H1 (cell line): ENCODE data around the gene TXLNB. TPM values are rescaled to one million over a fixed set of nuclear protein-coding genes. Genes with fewer than 3 reads are reported as not detected.
A peak's percentile ranks its signal among the peaks of the same experiment; 100 is the strongest.

Experiments used
- CTCF ChIA-PET: fragments of 300-600 bp; sonication (Branson Sonifier 250); formaldehyde crosslinking; loops from one replicate; lab custom pipeline; 2021; ENCODE audit not compliant: partially characterized antibody; lab: Charles Lee
- POLR2A ChIA-PET: fragments of 300-600 bp; sonication (Branson Sonifier 250); formaldehyde crosslinking; loops from one replicate; lab custom pipeline; 2021; ENCODE audit warnings: inconsistent platforms; ENCODE audit not compliant: partially characterized antibody; lab: Charles Lee
- DNase-seq, 2 experiments: peaks; one replicate each; pipeline versions ENCODE4 v3.0.0 to v3.0.0-alpha.2; 2010 to 2022; ENCODE audit warnings: low spot score in 2 of 2, low read depth in 1 of 2, mixed read lengths in 1 of 2
- FAIRE-seq: peaks from 2 replicates; lab custom pipeline; 2011; peaks lifted over from hg19 to GRCh38; lab: Jason Lieb, UNC
- H2AFZ ChIP-seq: 2 replicates; pipeline ENCODE4 v1.8.1; 2012; ENCODE audit warnings: low read length, inconsistent platforms
- H2AK5ac ChIP-seq: 2 replicates; pipeline ENCODE4 v1.6.1; 2013; ENCODE audit warnings: low read depth, low read length
- H2BK120ac ChIP-seq: replicated peaks from 2 replicates; pipeline ENCODE3; 2013; ENCODE audit warnings: low read depth, low read length, inconsistent platforms
- H2BK12ac ChIP-seq: 2 replicates; pipeline ENCODE4 v1.6.1; 2013; ENCODE audit warnings: low read depth, low read length
- H2BK15ac ChIP-seq: 2 replicates; pipeline ENCODE4 v1.6.1; 2013; ENCODE audit warnings: low read length
- H2BK20ac ChIP-seq: 2 replicates; pipeline ENCODE4 v1.6.1; 2013; ENCODE audit warnings: low read length
- H2BK5ac ChIP-seq: 2 replicates; pipeline ENCODE4 v1.6.1; 2013; ENCODE audit warnings: low read depth, low read length
- H3K14ac ChIP-seq: 2 replicates; pipeline ENCODE4 v1.6.1; 2013; ENCODE audit warnings: inconsistent platforms; ENCODE audit not compliant: insufficient read length
- H3K18ac ChIP-seq: 2 replicates; pipeline ENCODE4 v1.6.1; 2013; ENCODE audit warnings: low read length; ENCODE audit errors: extremely low read depth
- H3K23ac ChIP-seq: 2 replicates; pipeline ENCODE4 v1.6.1; 2013; ENCODE audit warnings: inconsistent platforms; ENCODE audit not compliant: insufficient read length
- H3K23me2 ChIP-seq: 2 replicates; pipeline ENCODE4 v1.6.1; 2013; ENCODE audit warnings: low read depth, low read length
- H3K27ac ChIP-seq: 2 replicates; pipeline ENCODE4 v1.6.1; 2011; ENCODE audit warnings: low read depth, low read length, inconsistent platforms
- H3K27me3 ChIP-seq, 4 experiments: replicated peaks in 1 of 4; 1 replicate in 1 of 4; 2 replicates in 3 of 4; pipeline versions ENCODE4 v1.6.1 to v1.8.1; 2011 to 2013; ENCODE audit warnings: low read length in 3 of 4, mild to moderate bottlenecking in 3 of 4, inconsistent platforms in 2 of 4, mixed read lengths in 2 of 4, moderate library complexity in 1 of 4; ENCODE audit not compliant: control insufficient read depth in 3 of 4, insufficient read depth in 3 of 4; ENCODE audit errors: extremely low read depth in 1 of 4
- H3K36me3 ChIP-seq, 4 experiments: 2 replicates each; pipeline versions ENCODE4 v1.6.1 to v1.8.1; 2011 to 2013; ENCODE audit warnings: mild to moderate bottlenecking in 4 of 4, low read length in 3 of 4, moderate library complexity in 2 of 4, control low read depth in 1 of 4, inconsistent platforms in 1 of 4; ENCODE audit not compliant: insufficient read depth in 4 of 4, control insufficient read depth in 2 of 4
- H3K4ac ChIP-seq: replicated peaks from 2 replicates; pipeline ENCODE3; 2013; ENCODE audit warnings: low read length, low read depth, mixed read lengths, inconsistent platforms; ENCODE audit not compliant: insufficient read length
- H3K4me1 ChIP-seq, 4 experiments: replicated peaks in 1 of 4; 1 replicate in 1 of 4; 2 replicates in 3 of 4; pipeline versions ENCODE4 v1.6.1 to v1.8.1; 2011 to 2013; ENCODE audit warnings: low read length in 3 of 4, inconsistent platforms in 2 of 4, mixed read lengths in 1 of 4; ENCODE audit not compliant: insufficient read depth in 4 of 4, control insufficient read depth in 3 of 4
- H3K4me2 ChIP-seq, 2 experiments: 2 replicates each; pipeline versions ENCODE4 v1.6.1 to v1.8.1; 2011 to 2013; ENCODE audit warnings: low read depth in 2 of 2, low read length in 2 of 2, control low read depth in 1 of 2, inconsistent platforms in 1 of 2, mild to moderate bottlenecking in 1 of 2; ENCODE audit not compliant: insufficient read depth in 1 of 2
- H3K4me3 ChIP-seq, 4 experiments: fragments of 200-600, 300-600 bp in 1 of 4; sonication (generic), shearing (Covaris generic), sonication (Bioruptor Twin) in 1 of 4; 2 replicates each; pipeline versions ENCODE4 v1.5.1 to v1.8.1; 2011 to 2016; ENCODE audit warnings: low read length in 4 of 4, low read depth in 3 of 4, control low read depth in 2 of 4, inconsistent platforms in 2 of 4, mild to moderate bottlenecking in 2 of 4, mixed read lengths in 1 of 4, moderate library complexity in 1 of 4; ENCODE audit not compliant: insufficient read depth in 2 of 4; ENCODE audit errors: extremely low read depth in 1 of 4
- H3K56ac ChIP-seq: replicated peaks from 2 replicates; pipeline ENCODE3; 2013; ENCODE audit warnings: low read depth, mild to moderate bottlenecking, mixed read lengths, low read length, inconsistent platforms; ENCODE audit not compliant: insufficient read length
- H3K79me1 ChIP-seq: 2 replicates; pipeline ENCODE4 v1.6.1; 2013; ENCODE audit warnings: low read depth, low read length, control low read depth
- H3K79me2 ChIP-seq, 2 experiments: 2 replicates each; pipeline versions ENCODE4 v1.6.1 to v1.8.1; 2012 to 2013; ENCODE audit warnings: low read length in 2 of 2, mild to moderate bottlenecking in 2 of 2, inconsistent platforms in 1 of 2; ENCODE audit not compliant: insufficient read depth in 2 of 2, control insufficient read depth in 1 of 2
- H3K9ac ChIP-seq, 4 experiments: replicated peaks in 1 of 4; 1 replicate in 1 of 4; 2 replicates in 3 of 4; pipeline versions ENCODE4 v1.6.1 to v1.8.1; 2011 to 2013; ENCODE audit warnings: low read depth in 3 of 4, low read length in 3 of 4, control low read depth in 2 of 4, mild to moderate bottlenecking in 2 of 4, moderate library complexity in 2 of 4, inconsistent platforms in 1 of 4; ENCODE audit errors: extremely low read depth in 1 of 4
- H3K9me3 ChIP-seq, 2 experiments: 2 replicates each; pipeline versions ENCODE4 v1.6.1 to v1.8.1; 2012 to 2013; ENCODE audit warnings: mild to moderate bottlenecking in 2 of 2, moderate library complexity in 2 of 2, control low read depth in 1 of 2, inconsistent platforms in 1 of 2, low read depth in 1 of 2, low read length in 1 of 2, mixed read lengths in 1 of 2; ENCODE audit not compliant: insufficient read depth in 2 of 2
- H4K20me1 ChIP-seq, 2 experiments: replicated peaks in 1 of 2; 2 replicates each; pipeline versions ENCODE3 to v1.8.1; 2011 to 2013; ENCODE audit warnings: inconsistent platforms in 2 of 2, low read length in 2 of 2, mild to moderate bottlenecking in 1 of 2; ENCODE audit not compliant: insufficient read depth in 2 of 2, control insufficient read depth in 1 of 2
- H4K5ac ChIP-seq: 2 replicates; pipeline ENCODE4 v1.6.1; 2013; ENCODE audit warnings: low read length, low read depth, mixed read lengths, inconsistent platforms; ENCODE audit not compliant: insufficient read length
- H4K8ac ChIP-seq: 2 replicates; pipeline ENCODE4 v1.8.0; 2013; ENCODE audit warnings: mild to moderate bottlenecking, moderate library complexity, low read length, inconsistent platforms; ENCODE audit not compliant: insufficient read depth; ENCODE audit errors: extremely low read depth
- H4K91ac ChIP-seq: replicated peaks from 2 replicates; pipeline ENCODE3; 2013; ENCODE audit warnings: low read length, mixed read lengths, inconsistent platforms; ENCODE audit not compliant: insufficient read length
- BRCA1 ChIP-seq: IDR thresholded peaks from 2 replicates; pipeline ENCODE4 v1.6.1; 2012; ENCODE audit warnings: low read depth, low read length, improper control_type of control experiment
- MAX ChIP-seq: IDR thresholded peaks from 2 replicates; pipeline ENCODE4 v1.6.1; 2012; ENCODE audit warnings: inconsistent platforms
- NRF1 ChIP-seq: IDR thresholded peaks from 2 replicates; pipeline ENCODE4 v1.6.1; 2011; ENCODE audit warnings: mild to moderate bottlenecking, low read depth, low read length, improper control_type of control experiment
- POU5F1 ChIP-seq: IDR thresholded peaks from 2 replicates; pipeline ENCODE4 v1.6.1; 2011; ENCODE audit warnings: low read depth, mild to moderate bottlenecking, low read length, moderate library complexity
- RAD21 ChIP-seq, 2 experiments: IDR thresholded peaks in 1 of 2; conservative IDR thresholded peaks in 1 of 2; 2 replicates each; pipeline ENCODE4 v1.6.1; 2011; ENCODE audit warnings: low read depth in 2 of 2, low read length in 2 of 2, improper control_type of control experiment in 1 of 2, inconsistent platforms in 1 of 2, mild to moderate bottlenecking in 1 of 2, moderate library complexity in 1 of 2
- RBBP5 ChIP-seq: IDR thresholded peaks from 2 replicates; pipeline ENCODE4 v1.7.1; 2012; ENCODE audit warnings: low read depth, mild to moderate bottlenecking, inconsistent platforms, low read length, moderate library complexity, borderline replicate concordance
- SIRT6 ChIP-seq: IDR thresholded peaks from one replicate; pipeline ENCODE4 v1.7.1; 2012; ENCODE audit warnings: low read length, inconsistent platforms
- WGBS, 2 experiments: shearing (Covaris generic) in 1 of 2; methylation state at CpG; one replicate each; pipeline versions ENCODE4 v1.1.6 to v1.1.7; 2013 to 2015; ENCODE audit warnings: low lambda C conversion rate in 2 of 2, mixed read lengths in 2 of 2, inconsistent platforms in 1 of 2, low coverage in 1 of 2, missing lambda C conversion rate in 1 of 2; ENCODE audit not compliant: insufficient replicate concordance in 2 of 2, insufficient coverage in 1 of 2, insufficient read length in 1 of 2; ENCODE audit errors: extremely low coverage in 1 of 2, missing lambda C conversion rate in 1 of 2; 5-methylcytosine and 5-hydroxymethylcytosine counted together
- polyA plus RNA-seq, 7 experiments: library from polyadenylated mRNA; depleted of rRNA in 3 of 7; stranded (reverse) in 5 of 7; unstranded in 2 of 7; fragments of >200 nt in 5 of 7; fragments of 200-250 nt in 2 of 7; gene quantifications; 1 replicate in 5 of 7; 2 replicates in 1 of 7; 4 replicates in 1 of 7; pipeline versions ENCODE4 v1.2.1 to v1.2.3, GENCODE V29; 2011 to 2013; ENCODE audit warnings: missing spikeins in 2 of 7, mixed read lengths in 2 of 7
- total RNA-seq: library from RNA; stranded (reverse); fragmentation: NEBNext Ultra II Directional; extraction: Animal tissue kit (Norgen Biotek cat#: 25700); gene quantifications from 2 replicates; pipeline ENCODE4 v1.2.1, GENCODE V29; 2021

Gene TXLNB
- total and polyA plus RNA-seq, 2 of the 8 experiments (the other 6 are each of a cell fraction or from before 2014, with no cell fraction given), result 0.05 to 0.17 TPM

- WGBS, 2 experiments, result 28 to 100% methylated on average over 1 to 3 of the region's 3 CpGs
- no peak overlapping the region for H2AFZ ChIP-seq
- TF ChIP-seq RBBP5 (no peak), POU5F1 (no peak), MAX (peak; percentile 58), BRCA1 (no peak), NRF1 (no peak), RAD21 (IDR thresholded peaks at IDR 0.05 in 1 of 2, conservative IDR thresholded peaks at IDR 0.05 in 1 of 2; ENCODE audit: low read depth in 2 of 2, low read length in 2 of 2) (peak; percentile 60 to 75), SIRT6 (no peak)
Observed at GRCh38 chr6:139250296-139251044, 41.3 kb downstream of the TXLNB start.

More at GRCh38 chr6:139250296-139251044, 41.3 kb downstream of the TXLNB start:
- H3K9me3 ChIP-seq, result no peaks in the 10 kb centered on the region
- H3K23ac ChIP-seq, result no peak overlapping the region
- DNase-seq (peak; percentile 56 to 78), FAIRE-seq (peak; percentile 86)
- ChIA-PET POLR2A (interaction anchor here (1.1 kb wide), 1 partner anchor 67 kb away, joined by 3 read pairs; no protein-coding TSS in a partner anchor), CTCF (interaction anchor here (0.6 to 2.3 kb wide), 46 partner anchors 8 to 602 kb away, joined by 3 to 28 read pairs (median 4); partner anchors contain the start of gene TXLNB)
- H3K4ac ChIP-seq, result no peak overlapping the region
- no peaks in the 10 kb centered on the region for H4K20me1 ChIP-seq
- H2BK5ac ChIP-seq, result no peak overlapping the region
- H3K36me3 ChIP-seq, result no peaks in the 10 kb centered on the region
- no peak overlapping the region for H2AK5ac ChIP-seq
- H3K9ac ChIP-seq, result no peak overlapping the region
- no peaks in the 10 kb centered on the region for H3K4me1 ChIP-seq
- H3K18ac ChIP-seq, result no peak overlapping the region
- H2BK120ac ChIP-seq, result no peak overlapping the region
- H3K79me1 ChIP-seq, result no peaks in the 10 kb centered on the region
- H3K14ac ChIP-seq, result no peak overlapping the region
- no peak overlapping the region for H2BK15ac ChIP-seq
- no peak overlapping the region for H2BK20ac ChIP-seq
- no peaks in the 10 kb centered on the region for H3K27me3 ChIP-seq
- no peak overlapping the region for H4K91ac ChIP-seq
- no peak overlapping the region for H3K4me3 ChIP-seq
- no peaks in the 10 kb centered on the region for H3K23me2 ChIP-seq
- no peak overlapping the region for H3K27ac ChIP-seq
- no peak overlapping the region for H2BK12ac ChIP-seq
- H4K8ac ChIP-seq, result no peak overlapping the region
- H3K56ac ChIP-seq, result no peak overlapping the region
- no peaks in the 10 kb centered on the region for H3K79me2 ChIP-seq
- H4K5ac ChIP-seq, result no peak overlapping the region
- no peak overlapping the region for H3K4me2 ChIP-seq
